ENCODE measurements around the gene TMCO6. TPM values are rescaled to one million over a fixed set of nuclear protein-coding genes. Genes with fewer than 3 reads are reported as not detected.

TMCO6 gene
- total and polyA plus RNA-seq, 9 of the 15 experiments (the other 6 are each of a cell fraction or from before 2014, with no cell fraction given) = 3.4 to 46.4 (median 16.7) TPM

DNA sequence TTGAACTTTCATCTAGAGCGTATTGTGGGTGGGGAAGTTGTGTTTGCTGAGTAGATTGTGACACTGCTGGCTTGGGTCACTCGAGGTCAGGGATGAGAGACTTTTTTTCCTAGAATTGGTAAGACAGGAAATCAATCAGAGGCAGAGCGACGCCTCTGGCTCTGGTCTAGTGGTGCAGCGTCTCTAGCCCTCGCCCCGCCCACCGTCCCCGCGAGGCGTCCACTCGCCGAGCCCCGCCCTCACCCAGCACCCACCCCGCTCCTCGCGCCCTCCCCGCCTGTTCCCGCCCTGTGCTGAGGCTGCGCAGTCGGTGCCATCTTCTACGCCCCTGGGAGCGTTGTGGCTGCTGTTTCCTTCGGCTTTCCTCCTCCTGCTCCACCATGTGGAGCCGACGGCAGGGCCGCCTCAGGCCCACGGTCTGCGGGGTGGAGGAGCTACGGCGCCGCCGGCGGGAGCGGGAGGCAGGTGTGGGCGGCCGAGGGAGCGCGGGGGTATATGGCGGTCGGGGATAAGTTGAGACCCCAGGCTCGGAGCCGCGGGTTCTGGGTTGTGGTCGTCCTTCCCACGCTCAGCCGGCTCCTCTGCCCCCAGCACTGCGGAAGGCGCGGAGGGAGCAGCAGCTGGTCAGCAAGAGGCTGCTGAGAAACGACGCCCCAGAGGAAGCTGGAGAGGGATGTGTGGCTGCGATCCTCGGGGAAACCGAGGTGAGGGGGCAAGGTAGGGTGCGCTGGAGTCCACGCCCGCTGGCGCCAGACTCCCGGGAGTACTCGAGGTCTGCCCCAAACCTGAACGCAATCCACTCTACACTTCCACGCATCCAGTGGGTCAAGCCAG lies at the start of gene TMCO6 (continued):
- TF ChIP-seq ZNF445 (CRISPR knock-in tag; IDR thresholded peaks at IDR 0.05; ENCODE audit: low read depth) = no peak
- TF ChIP-seq HDGF (IDR thresholded peaks at IDR 0.05) = no peak
- no peak for TF ChIP-seq ZNF165 (CRISPR knock-in tag; IDR thresholded peaks at IDR 0.05; ENCODE audit: borderline replicate concordance)
- TF ChIP-seq ZFPM2 (CRISPR knock-in tag; IDR thresholded peaks at IDR 0.05) = no peak
- TF ChIP-seq KDM4B (IDR thresholded peaks at IDR 0.05; ENCODE audit: borderline replicate concordance in 2 of 2, low read depth in 1 of 2) = peak in 1 of 2 experiments; percentile 64; a peak in 1 of 4 replicates
- no peak for TF ChIP-seq FOXP4 (CRISPR knock-in tag; IDR thresholded peaks at IDR 0.05; ENCODE audit: borderline replicate concordance)
- no peak for TF ChIP-seq POU5F1 (IDR thresholded peaks at IDR 0.05; ENCODE audit: borderline replicate concordance, low read depth, low read length, partially characterized antibody)
- no peak for TF ChIP-seq ZNF436 (CRISPR knock-in tag; IDR thresholded peaks at IDR 0.05)
- no peak for TF ChIP-seq ZNF197 (CRISPR knock-in tag; IDR thresholded peaks at IDR 0.05; ENCODE audit: low read depth)
- no peak for TF ChIP-seq CREB5 (CRISPR knock-in tag; IDR thresholded peaks at IDR 0.05)
- TF ChIP-seq CBX2 (IDR thresholded peaks at IDR 0.05; ENCODE audit: insufficient read depth, low read length, poor library complexity, severe bottlenecking) = no peak
- peak; percentile 33; the same call in 1 of the 2 replicates for TF ChIP-seq CTBP1 (IDR thresholded peaks at IDR 0.05; ENCODE audit: borderline replicate concordance)
- TF ChIP-seq ZNF584 (CRISPR knock-in tag; IDR thresholded peaks at IDR 0.05; ENCODE audit: low read depth) = peak; percentile 66; the same call in 1 of the 2 replicates
- TF ChIP-seq ZNF146 (CRISPR knock-in tag; IDR thresholded peaks at IDR 0.05; ENCODE audit: unreplicated experiment) = no peak
- no peak for TF ChIP-seq PTRF (tag; IDR thresholded peaks at IDR 0.05)
- TF ChIP-seq ZNF740 (CRISPR knock-in tag; IDR thresholded peaks at IDR 0.05) = no peak
- TF ChIP-seq ZNF740 (tag; IDR thresholded peaks at IDR 0.05) = no peak
- TF ChIP-seq ZNF79 (CRISPR knock-in tag; IDR thresholded peaks at IDR 0.05; ENCODE audit: low read depth) = no peak
- no peak for TF ChIP-seq NELFE (IDR thresholded peaks at IDR 0.05; ENCODE audit: insufficient read depth, insufficient read length)
- no peak for TF ChIP-seq ZNF143 (CRISPR knock-in tag; IDR thresholded peaks at IDR 0.05)
- peak; percentile 67 for TF ChIP-seq HNRNPLL (IDR thresholded peaks at IDR 0.05; ENCODE audit: low read depth, low read length, poor library complexity, severe bottlenecking)

Data from K562 (cell line).